ENCODE results near the gene FHIT.

- TF ChIP-seq CTCF (IDR thresholded peaks at IDR 0.05; ENCODE audit: low read depth, low read length, poor library complexity, severe bottlenecking) (no peak), EZH2phosphoT487 (IDR thresholded peaks at IDR 0.05; ENCODE audit: borderline replicate concordance, low read length) (no peak)
These were observed 176.5 kb downstream of the FHIT start for GRCh38 chr3:61074783-61075182.
